NCI-H2196 (cell line): ENCODE measurements around the gene ATP1A4.
"Not testable (repeated sequence)": the region's sequence is repeated elsewhere in the genome, so short reads cannot be mapped to it uniquely, and the experiment has no call there.

Experiments used
- DNase-seq: peaks from one replicate; lab custom pipeline; 2025; ENCODE audit not compliant: unreplicated experiment; lab: John Stamatoyannopoulos, UW

The ATP1A4 gene

DNA sequence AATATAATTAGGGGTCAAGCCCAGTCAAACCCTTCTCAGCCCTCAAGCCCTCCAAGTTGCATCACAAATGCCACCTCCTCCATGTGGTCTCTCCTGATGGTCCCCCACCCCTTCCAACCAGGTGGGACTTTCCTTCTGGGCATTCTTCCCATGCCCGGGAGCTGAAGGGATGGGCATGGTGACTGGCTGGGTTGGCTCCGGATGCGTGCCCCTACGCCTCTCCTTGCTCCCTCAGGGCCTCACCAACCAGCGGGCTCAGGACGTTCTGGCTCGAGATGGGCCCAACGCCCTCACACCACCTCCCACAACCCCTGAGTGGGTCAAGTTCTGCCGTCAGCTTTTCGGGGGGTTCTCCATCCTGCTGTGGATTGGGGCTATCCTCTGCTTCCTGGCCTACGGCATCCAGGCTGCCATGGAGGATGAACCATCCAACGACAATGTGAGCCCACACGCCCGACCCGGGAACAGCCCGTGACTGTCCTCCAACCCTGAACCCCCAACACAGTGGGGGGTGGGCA is 28.4 kb upstream of the ATP1A4 start:
- DNase-seq, result no peak

DNA sequence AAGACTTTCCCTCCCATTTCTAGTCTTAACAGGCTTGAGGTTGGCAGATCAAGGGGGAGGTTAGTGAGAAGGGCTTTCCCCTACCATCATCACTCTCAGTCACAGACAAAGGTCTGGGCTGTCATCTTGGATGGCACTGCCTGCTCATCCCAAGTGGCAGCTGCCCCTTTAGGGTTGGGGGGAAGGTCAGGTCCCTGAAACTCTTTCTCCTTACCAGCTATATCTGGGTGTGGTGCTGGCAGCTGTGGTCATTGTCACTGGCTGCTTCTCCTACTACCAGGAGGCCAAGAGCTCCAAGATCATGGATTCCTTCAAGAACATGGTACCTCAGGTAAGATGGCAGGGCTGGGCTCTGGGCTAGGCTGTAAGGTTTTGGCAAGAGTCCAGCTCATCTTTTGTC is 27.7 kb upstream of the ATP1A4 start:
- no peak for DNase-seq

DNA sequence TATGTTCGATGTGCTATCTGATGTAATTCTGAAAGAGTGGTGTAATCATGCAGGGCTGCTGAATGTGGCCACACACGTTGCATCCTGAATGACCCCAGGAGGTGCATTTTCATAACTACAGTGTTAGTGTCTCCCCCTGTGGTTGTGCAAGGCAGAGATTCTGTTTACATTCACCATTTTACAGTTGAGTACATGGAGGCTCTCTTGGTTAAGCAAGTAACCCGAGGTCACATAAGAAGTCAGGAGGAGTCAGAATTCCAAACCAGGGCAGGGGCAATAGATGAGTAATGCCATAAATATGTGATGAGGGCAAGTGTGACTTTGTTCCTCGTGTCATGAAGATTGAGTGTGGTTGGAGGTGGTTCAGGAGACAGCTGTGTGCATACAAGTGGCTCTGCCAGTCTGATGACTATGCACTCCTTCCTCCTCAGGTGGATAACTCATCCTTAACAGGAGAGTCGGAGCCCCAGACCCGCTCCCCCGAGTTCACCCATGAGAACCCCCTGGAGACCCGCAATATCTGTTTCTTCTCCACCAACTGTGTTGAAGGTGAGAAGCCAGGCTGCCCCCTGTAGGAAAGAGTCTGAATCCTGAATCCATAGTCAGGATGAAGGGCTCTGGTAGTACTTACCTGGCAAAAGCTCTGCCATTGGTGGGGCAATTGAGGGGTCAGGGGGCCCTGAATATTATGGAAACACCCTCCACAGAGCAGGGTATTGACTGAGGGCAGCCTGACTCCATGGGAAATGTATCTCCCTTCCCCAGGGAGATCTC is 26.5 kb upstream of the ATP1A4 start:
- DNase-seq, result no peak

DNA sequence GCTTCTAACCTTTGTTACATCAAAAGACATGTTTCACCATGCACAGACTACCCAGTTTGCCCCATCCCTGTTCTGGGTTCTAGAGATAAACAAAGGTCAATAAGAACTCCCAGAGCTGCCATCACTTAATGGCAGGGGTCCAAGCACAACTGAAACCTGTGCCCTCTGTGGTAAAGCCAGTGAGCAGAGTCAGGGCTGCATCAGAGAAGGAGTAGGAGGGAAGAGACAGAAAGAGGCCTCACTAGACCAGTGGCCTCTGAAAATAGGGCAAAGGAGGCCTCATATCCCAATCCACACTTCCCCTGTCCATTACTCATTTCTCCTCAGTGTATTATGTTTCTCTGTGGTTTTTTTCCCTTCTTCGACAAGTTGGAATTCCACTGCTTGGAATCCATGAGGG is 25.7 kb upstream of the ATP1A4 start:
- DNase-seq, result no peak

DNA sequence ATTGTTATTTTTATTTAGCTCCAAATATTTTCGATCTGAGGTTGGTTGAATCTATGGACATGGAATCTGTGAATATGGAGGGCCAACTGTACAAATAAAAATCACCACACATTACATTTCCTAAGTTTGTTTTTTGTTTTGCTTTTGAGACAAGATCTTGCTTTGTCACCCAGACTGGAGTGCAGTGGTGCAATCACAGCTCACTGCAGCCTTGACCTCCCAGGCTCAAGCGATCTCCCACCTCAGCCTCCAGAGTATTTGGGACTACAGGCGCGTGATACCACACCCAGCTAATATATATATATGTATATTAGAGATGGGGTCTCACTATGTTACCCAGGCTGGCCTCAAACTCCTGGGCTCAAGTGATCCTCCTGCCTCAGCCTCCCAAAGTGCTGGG is 25.1 kb upstream of the ATP1A4 start:
- not testable (repeated sequence) for DNase-seq

DNA sequence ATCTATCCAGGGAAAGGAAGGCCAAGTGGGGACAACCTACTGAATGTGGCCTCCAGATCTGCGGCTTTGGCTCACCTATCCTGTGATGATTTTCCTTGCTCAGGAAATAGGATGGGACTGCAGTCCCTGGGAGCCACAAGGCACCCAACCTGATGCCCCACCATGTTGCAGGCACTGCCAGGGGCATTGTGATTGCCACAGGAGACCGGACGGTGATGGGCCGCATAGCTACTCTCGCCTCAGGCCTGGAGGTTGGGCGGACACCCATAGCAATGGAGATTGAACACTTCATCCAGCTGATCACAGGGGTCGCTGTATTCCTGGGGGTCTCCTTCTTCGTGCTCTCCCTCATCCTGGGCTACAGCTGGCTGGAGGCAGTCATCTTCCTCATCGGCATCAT is 24.0 kb upstream of the ATP1A4 start:
- DNase-seq, result no peak

DNA sequence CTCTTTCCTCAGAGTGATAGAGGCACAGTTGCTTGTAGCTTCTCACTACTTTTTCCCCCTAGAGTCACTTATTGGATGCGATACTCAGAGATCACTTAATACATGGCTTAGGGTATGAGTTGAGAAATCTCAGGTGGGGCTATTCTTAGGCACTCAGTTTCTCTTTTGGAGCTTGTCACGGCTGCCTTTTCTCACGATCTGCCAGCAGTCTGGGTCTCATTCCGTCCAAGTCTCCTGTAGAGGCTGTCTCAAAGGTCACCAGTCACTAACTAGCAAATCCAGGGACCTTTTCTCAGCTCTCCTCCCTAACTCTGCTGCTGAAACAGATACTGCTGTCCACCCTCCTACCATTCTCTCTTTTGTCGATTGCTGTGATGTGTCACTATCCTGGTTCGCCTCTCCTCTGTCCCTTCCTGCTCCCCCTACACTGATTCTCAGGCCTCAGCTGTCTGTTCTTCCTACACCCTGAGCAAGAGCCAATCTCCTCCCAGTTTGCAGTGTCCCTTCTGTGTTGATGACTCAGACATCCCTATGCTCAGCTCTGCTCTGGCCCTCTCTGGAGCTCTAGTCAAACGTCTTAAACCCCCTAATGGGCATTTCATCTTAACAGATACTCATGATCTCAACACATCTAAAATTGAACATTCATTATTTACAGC is 23.4 kb upstream of the ATP1A4 start:
- no peak for DNase-seq

DNA sequence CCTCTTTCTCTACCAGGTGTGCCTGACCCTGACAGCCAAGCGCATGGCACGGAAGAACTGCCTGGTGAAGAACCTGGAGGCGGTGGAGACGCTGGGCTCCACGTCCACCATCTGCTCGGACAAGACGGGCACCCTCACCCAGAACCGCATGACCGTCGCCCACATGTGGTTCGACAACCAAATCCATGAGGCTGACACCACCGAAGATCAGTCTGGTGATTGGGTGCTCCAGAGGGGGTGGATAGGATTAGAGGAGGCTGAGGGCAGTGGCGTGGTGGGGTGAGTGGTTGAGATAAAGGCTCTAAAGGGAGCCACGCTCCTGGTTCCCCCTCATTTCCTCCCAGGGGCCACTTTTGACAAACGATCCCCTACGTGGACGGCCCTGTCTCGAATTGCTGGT is 22.8 kb upstream of the ATP1A4 start:
- no peak for DNase-seq

DNA sequence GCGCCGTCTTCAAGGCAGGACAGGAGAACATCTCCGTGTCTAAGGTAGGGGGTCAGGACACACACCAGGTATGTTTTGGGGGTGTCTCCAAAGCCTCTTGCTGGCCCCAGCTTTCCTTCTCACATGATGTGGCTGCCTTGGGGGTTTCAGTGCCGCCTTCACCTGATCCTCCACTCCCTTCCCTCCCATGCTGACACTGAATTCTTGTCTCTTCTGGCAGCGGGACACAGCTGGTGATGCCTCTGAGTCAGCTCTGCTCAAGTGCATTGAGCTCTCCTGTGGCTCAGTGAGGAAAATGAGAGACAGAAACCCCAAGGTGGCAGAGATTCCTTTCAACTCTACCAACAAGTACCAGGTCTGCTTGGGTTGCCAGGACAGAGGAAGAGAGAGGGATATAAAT is 22.4 kb upstream of the ATP1A4 start:
- no peak for DNase-seq

DNA sequence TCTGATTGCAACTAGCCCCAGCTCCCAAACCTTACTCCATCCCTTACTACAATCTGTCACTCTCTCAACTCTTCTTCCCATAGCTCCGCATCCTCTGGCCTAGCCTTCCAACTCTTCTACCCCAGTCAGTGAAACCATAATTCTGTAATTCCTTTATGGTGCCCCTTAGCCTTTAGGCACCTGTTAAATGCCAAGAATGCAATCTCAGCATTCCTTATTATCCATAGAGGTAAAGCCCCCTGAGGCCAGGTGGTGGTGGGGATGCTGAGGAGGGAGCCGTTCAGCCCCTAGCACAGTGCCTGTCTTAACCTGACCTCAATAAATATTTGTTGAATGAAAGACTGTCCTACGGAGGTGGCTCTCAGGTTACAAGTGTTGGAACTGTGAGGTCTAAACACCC is 21.8 kb upstream of the ATP1A4 start:
- DNase-seq, result no peak

DNA sequence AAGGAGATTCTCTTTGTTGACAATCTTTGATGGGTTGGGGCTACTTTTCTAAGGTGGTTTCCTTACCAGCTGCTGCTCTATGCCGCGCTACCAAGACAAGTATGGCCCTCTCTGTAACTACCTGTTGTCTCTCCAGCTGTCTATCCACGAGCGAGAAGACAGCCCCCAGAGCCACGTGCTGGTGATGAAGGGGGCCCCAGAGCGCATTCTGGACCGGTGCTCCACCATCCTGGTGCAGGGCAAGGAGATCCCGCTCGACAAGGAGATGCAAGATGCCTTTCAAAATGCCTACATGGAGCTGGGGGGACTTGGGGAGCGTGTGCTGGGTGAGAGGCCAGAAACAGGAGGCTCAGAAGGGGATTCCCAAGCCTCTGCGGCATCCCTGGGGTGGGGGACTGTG is 21.4 kb upstream of the ATP1A4 start:
- no peak for DNase-seq

DNA sequence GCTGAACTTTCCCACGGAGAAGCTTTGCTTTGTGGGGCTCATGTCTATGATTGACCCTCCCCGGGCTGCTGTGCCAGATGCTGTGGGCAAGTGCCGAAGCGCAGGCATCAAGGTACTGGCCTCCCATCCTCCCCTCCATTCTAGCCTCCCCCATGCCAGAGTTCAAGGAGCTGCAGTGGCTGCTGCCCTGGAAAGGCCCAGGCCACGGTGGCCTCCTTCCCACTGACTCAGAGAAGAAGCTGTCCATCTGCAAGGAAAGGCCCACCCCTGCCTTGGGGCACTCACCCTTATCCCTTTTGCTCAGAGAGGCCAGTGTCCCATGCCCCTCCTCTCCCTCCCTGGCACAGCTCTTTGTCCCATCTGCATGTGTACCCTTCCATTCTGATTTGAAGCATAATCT is 20.9 kb upstream of the ATP1A4 start:
- DNase-seq, result no peak

DNA sequence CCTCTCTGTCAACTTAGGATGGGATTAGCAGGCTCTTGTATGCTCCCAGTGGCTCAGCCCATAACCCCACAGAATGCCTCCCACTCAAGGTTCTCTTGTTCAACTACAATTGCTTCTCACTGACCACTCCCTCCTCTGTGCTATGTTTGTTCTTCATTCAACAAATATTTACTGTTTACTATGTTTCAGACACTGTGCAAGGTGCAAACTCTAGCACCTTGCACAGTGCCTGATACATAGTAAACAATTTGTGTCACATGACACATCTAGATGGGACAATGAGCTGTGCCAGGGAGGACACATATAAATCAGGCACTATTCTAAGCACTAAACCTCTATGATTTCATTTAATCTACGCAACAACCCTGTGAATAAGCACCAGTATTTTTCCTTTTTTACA is 20.5 kb upstream of the ATP1A4 start:
- no peak for DNase-seq

DNA sequence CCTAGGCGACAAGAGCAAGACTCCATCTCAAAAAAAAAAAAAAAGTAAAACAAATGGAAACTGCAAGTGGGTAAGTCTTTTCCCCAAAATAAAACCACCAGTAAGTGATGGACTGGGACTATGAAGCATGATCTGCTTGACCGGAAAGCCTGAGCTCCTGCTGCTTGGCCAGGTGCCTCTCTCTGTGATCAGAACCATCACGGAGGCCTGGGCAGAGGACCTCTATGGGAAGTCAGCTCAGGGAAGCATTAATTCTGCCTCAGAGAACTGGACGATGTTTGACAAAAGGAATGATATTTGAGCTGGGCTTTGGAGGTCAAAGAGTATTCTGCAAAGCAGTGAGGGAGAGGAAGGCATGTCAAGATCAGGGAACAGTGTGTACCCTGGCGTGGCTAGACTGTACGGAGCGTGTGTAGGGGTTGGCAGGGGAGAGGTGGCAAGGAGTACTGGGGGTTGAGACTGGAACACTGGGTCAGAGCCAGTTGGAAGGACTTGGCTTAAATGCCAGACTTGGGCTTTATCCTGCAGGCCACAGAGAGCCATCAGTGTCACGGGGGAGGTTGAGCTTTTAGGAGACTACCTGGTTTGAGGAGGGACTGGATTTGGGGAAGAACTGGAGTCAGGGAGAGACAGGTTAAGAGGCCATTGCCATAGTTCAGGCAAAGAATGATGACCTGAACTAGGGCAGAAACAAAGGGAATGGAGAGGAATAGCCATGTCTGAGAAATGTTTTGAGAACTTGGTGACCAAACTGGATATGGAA is 19.4 kb upstream of the ATP1A4 start:
- no peak for DNase-seq

DNA sequence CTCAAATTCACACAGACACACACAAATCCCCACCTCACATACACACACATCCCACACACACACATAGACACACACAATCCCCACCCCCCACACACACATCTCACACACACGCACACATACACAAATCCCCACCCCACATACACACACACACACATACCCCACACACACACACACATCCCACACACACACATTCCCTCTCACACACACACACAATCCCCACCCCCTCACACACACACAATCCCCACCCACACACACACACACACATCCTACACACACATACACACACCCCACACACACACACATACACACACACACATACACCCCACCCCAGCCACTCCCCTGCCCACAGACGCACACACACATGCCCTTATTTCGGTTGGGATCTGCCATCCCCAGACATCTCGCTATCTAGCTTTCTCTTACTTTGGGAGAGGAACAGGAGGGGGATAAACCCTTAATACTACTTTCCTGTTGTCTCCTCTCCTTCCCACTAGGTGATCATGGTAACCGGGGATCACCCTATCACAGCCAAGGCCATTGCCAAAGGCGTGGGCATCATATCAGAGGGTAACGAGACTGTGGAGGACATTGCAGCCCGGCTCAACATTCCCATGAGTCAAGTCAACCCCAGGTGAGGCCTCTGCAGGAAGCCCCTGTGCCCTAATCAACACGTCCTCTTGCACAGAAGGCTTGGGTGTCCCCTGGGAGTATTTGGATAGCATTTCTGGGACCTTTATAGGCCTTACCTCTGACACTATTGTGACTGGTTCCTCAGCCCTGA is 17.2 kb upstream of the ATP1A4 start:
- no peak for DNase-seq

DNA sequence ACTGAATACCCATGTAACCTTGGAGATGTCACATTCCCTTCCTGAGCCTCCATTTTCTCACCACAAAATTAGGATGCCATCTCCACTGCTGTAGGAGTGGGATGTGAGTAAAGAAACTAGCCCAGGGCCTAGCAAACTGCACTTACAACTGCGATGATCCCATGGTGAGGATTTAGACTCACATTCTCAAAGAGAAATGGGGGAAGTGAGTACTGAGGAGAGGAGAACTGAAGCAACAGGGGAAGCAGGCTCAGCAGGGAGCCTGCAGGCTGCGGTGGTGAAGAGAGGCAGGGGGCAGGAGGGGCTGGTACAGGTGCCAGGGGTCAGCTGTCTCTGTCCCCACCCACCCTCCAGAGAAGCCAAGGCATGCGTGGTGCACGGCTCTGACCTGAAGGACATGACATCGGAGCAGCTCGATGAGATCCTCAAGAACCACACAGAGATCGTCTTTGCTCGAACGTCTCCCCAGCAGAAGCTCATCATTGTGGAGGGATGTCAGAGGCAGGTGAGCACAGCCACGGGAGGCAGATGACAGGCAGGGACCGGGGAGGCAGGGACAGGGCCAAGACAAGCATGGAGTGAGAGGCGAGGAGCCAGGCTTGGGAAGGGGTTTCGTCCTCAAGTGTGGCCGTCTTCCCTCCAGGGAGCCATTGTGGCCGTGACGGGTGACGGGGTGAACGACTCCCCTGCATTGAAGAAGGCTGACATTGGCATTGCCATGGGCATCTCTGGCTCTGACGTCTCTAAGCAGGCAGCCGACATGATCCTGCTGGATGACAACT is 16.4 kb upstream of the ATP1A4 start:
- DNase-seq, result no peak

DNA sequence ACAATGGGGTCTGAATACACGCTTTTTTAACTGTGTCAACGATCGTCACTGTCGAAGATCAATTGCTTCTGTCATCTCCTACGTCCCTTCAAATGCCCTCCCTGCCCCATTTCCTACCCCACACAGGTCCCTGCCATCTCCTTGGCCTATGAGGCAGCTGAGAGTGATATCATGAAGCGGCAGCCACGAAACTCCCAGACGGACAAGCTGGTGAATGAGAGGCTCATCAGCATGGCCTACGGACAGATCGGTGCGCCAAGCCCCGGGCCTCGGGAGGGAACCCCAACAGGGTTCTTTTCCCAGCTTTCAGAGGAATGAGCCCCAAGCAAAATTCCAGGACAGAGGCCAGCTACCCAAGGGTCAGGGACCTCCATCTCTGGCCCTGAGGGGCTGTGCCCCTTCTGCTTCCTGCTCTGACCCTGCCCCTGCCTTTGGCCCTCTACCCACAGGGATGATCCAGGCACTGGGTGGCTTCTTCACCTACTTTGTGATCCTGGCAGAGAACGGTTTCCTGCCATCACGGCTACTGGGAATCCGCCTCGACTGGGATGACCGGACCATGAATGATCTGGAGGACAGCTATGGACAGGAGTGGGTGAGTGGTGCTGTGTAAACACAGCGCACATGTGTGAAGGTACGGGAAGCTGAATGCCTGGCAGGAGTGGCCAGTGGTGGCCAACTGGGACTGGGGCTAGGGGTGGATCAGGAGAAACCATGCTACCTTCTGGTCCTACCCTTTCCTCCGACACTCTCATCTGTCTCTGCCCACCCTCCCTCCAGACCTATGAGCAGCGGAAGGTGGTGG is 15.1 kb upstream of the ATP1A4 start:
- no peak for DNase-seq

DNA sequence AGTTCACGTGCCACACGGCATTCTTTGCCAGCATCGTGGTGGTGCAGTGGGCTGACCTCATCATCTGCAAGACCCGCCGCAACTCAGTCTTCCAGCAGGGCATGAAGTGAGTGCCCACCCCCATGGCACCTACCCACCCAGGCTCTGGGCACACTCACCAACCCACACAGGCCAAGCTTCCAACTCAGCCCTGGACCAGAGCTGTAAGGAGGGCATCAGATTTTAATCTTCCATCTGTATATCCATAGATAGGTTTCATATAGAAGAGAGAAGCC is 14.5 kb upstream of the ATP1A4 start:
- no peak for DNase-seq

DNA sequence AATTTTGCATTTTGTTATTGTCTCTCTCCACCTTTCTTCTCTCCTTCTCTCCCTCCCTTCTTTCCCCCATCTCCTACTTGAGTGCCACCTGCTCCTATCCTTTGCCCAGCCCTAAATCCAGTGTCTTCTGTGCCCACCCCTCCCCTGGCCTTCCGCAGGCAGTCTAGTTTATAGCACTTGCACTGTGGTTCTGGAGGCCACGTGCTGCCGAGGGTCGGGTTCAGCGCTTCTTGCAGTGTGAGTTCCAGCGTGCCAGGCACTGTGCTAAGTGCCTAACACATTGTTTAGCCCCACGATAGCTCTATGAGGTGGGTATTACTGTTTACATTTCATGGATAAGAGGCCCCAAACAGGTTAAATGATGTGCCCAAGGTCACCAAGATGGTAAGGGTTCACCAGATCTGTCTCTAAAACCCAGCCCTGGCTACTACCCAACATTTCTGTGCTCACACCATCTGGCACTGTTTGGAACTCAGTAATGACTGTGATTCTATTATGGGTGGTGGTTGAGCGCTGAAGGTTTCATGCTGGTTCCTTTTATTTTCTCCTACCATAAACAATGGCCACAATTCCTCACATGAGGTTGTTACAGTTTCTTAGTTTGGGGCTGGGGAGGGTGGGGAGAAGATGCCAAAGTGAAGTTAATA is 14.1 kb upstream of the ATP1A4 start:
- no peak for DNase-seq
